HCEC 1CT (cell line): ENCODE measurements around the gene CD40.

Source experiments
- DNase-seq: peaks from one replicate; pipeline ENCODE4 v3.0.0-alpha.2; 2017

The CD40 gene

DNA sequence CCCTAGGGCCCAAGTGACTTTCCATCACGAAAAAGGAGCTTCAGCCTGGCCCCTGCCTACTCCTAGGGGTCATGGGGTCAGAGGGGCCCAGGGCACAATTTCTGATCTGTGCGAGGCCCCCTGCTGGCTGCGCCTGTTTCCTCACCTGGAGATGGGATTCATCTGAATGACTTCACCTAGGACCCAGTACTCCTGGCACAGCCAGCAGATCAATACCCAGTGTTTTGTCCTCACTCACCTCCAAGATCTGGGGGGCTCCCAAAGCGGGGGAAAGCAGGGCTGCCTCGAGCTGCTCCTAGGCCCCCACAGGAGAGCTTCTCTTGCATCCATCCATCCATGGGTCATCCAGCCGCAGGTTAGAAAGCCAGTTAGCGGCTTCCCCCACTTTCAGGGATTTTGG is 33.8 kb downstream of the CD40 start:
- DNase-seq, result no peak

DNA sequence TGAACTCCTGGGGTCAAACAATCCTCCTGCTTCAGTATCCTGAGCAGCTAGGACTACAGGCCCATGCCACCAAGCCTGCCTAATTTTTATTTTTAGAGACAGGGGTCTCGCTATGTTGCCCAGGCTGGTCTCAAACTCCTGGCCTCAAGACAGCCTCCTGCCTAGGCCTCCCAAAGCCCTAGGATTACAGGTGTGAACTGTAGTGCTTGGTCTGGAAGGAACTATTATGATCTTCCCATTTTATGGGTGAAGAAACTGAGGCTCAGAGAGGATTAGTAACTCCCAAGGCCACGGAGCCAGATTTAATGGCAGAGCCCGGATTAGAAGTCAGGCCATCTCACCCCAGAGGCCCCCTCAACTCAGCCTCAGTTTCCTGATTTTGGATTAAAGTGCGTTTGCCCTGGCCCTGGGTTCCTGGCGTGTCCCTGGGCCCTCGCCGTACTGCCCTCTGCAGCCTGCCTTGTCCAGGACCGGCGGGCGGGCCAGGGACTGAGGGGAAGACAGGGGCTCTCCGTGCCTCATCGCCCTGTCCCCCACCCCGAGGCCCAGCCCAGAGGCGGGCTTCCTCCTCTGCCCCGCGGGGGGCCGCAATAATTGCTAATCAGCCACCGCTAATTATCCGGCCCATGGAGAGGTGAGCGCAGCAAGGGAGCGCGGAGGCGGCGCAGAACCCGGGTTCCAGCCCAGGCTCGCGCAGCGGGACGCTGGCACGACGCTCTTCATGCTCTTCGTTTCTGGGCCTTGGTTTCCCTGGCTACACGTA is 34.9 kb downstream of the CD40 start:
- DNase-seq, result no peak

DNA sequence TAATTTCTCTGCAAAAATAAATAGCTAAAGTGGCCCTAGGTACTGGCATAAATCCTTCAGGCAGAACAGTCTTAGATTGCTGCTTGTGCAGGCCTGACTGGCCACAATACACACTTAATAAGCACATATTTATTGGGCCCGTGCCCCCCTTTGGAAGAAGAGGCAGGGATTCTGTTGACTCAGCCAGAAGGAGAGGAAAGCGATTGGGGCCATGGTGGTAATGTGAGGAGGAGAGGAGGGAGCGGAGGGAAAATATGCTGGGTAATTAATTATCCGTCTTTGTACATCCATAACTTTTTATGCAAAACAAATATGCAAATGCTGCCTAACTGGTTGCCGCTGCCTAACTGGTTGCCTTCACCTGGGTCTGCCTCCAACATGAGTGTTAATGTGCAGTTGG is 36.2 kb downstream of the CD40 start:
- DNase-seq, result no peak

DNA sequence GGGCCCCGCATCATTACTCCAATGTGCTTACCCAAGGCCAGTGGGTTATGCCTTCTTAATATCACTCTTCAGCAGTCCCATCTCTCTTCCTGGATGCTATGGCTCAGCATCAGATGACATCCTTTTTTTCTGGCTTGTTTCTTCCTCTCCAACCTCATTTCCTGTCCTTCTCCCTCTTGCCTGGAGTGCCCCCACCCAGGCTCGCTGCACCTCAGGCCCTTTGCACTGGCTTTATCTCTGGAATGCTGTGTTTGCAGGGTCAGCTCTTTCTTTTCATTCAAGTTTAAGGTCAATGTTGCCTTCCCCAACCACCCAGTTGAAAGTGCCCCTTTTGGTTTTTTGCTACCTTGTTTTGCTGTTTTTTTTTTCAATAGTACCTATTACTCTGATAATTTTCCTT is 36.7 kb downstream of the CD40 start:
- DNase-seq, result no peak

DNA sequence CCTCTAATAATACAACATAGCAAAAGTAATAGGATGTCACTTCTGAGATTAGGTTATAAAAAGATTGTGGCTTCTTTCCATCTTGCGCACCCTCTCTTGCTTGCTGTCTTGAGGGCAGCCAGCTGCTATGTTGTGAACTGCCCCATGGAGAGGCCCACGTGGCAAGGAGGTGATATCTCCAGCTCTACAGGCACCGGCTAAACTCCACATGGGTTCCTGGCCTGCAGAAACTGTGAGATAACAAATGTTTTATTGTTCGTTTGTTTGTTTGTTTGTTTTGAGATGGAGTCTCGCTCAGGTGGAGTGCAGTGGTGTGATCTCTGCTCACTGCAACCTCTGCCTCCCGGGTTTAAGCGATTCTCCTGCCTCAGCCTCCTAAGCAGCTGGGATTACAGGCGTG is 38.0 kb downstream of the CD40 start:
- no peak for DNase-seq

DNA sequence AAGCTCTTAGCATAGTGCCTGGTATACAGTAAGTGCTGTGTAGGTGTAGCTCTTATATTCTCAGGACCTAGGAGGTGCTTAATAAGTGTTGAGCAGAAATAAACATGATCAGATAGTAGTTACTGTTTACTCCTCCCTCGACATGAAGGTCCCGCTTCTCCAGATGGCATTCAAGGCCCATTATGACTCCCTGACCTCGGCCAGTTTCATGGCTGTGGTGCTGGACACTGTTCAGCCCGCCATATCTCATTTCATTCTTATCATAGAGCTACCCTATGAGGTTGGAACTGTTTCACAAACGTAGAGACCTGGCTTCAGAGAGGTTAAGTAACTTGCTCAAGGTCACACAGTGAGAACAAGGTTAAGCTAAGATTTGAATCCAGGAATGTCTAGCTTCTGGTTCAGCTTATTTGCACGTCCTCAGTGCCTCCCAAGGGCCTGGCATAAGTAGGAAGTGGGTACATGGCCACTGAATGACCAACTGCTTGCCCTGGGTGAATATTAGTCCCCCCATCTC is 39.0 kb downstream of the CD40 start:
- DNase-seq, result no peak

DNA sequence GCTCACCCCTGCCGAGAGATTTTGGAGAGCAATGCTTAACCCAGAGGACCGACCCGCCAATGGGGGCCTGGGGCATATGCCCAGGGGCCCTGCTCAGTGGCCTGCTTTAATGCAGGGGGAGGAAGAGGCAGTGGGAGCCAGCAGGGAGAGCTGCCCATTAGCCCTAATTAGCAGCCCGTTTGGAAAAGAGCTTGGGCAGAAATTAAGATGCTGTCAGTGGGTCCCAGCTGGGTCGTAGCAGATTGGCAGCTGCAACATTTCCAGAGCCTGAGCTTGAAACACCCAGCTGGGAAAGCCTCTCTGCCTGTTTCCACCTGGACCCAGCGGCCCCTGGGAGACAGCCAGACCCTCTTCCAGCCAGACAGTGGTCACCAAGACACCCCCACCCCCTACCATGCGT is 39.5 kb downstream of the CD40 start:
- DNase-seq, result no peak

DNA sequence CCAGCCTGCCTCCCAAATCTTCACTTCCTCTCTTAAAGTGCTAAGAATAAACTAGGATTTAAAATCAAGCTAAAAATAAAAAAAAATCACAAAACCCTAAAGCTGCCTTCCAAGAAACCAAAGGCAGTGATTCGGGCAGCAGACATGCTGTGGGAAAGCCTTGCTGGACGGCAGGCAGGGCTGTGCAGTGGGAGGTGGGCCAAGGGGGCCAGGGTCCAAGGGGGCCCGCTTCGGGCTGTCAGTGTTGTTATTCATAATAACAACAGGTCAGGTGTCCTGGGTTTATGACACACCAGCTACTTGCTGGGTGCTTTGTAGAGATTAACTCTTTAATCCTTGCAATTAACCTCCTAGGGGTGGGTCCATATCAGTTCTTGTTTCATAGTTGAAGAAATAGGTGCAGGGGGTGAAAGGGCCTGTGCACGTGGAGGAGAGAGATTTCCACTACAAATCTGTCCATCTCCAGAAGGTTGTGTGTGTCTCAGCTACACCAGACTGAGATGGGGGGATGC is 40.4 kb downstream of the CD40 start:
- DNase-seq, result no peak

DNA sequence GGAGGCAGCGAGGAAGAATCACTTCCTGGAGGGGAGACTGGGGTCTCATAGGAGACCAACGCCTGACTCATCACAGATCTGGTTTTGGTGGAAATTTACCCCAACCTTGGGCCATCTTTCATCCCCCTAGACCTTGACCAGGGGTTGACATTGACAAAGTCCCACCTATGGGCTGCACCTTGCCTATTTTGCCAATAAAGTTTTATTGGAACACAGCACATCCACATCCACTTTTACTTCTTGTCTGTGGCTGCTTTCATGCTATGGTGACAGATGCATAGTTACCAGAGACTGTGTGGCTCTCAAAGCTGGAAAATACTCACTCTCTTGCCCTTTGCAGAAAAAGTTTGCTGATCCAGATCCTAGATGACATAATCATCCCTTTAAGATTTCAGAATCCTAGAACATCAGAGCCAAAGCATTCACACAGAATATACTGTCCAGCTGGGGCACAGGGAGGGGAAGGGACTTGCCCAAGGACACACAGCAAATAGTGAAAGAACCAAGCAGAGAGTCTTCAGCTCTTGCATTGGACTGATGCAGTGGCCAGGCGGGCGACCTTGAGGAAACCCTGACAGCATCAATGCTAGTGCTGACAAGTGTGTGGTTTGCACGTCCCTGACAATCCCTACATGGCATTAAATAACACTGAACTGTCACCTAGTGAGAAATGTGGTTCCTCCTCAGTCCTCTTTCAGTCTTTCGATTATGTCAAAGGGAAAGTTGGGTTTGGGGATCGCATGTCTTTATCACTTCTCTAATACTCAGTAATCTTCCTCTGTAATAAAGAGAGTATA is 41.2 kb downstream of the CD40 start:
- no peak for DNase-seq

DNA sequence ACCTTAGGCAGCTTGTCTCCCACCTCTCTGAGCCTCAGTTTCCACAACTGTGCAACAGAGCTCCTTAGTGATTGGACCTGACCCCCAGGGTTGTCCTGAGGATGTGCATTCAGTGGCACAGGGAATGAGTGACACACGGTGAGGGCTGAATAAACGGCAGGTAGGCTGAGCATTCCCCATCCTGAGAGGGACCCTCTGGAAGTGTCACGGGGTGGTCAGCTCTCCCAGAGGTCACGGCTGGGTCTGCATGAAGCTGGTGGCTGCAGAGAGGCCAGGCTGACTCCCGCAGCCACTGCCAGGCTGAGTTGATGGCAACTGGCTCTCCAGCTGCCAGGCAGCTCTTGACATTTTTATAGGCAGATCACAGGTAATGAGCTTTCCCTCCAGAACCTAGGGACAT is 42.5 kb downstream of the CD40 start:
- DNase-seq, result no peak

DNA sequence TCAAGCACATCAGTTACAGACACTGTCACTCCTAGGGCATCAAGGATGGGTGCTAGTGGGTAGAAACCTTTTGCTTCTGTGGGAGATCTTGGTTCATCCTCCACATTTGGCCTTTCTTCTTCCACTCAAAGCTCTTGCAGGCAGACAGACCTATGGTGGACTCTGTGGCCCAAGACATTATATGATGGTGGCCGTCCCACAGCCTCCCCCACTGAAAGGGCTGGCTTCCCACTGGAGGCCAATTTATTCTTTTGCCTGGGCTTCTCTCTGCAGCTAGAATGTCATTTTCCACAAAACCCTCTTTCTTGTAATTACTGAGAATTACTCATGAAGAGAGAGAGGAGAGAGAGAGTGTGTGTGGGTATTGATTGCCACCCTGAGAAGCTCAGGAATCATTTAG is 43.8 kb downstream of the CD40 start:
- DNase-seq, result no peak

DNA sequence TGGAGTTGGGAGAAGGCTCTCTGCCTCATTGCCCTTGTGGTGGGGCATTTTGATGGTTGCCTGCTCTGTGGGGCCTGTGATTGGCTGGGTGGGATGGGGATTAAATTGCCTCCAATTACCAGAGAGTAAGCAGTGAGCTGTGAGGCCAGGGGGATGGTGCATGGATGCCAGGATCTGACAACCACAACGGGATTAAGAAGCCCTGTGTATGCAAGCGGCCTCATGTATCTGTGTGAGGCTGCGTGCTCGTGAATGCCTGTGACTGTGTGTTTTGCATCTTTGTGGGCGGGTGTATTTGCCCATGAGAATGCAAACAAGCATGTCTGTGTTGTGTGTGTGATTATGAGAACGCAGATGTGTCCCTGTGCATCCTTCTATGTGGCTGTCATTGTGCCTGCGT is 46.1 kb downstream of the CD40 start:
- DNase-seq, result no peak

DNA sequence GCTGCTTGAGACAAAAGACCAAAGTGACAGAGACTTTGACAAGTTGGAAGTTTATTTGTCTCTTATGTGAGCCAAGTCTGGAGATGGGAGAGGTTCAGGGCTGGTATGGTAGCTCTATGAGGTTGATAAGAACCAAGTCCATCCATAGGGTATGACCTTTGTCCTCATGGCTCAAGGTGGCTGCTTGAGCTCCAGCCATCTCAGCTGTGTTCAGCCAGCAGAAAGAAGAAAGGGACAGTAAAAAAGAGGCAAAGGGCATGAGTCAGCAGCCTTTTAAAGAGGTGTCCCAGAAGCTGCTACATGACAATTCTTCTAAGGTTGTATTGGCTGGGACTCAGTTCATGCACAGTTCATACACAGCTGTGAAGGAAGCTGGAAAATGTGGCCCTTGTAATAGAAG is 49.0 kb downstream of the CD40 start:
- DNase-seq, result no peak

DNA sequence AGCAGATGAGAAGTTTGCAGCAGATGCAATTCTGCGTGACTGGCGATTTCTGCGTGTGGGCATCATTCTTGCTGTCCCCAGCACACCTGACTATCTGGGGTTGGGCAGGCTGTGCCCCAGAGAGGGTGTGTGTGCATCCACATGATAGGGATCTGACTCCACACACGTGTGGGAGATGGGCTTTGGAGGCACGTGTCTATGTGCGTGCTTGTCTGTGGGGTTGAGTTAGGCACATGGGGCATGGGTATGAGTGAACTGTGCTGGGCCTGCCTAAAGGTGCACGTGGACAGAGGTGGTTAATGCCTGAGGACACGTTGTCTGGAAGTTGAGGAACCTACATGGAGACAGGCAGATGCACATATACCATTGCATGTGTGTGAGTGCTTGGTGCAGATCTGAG is 50.3 kb downstream of the CD40 start:
- no peak for DNase-seq

DNA sequence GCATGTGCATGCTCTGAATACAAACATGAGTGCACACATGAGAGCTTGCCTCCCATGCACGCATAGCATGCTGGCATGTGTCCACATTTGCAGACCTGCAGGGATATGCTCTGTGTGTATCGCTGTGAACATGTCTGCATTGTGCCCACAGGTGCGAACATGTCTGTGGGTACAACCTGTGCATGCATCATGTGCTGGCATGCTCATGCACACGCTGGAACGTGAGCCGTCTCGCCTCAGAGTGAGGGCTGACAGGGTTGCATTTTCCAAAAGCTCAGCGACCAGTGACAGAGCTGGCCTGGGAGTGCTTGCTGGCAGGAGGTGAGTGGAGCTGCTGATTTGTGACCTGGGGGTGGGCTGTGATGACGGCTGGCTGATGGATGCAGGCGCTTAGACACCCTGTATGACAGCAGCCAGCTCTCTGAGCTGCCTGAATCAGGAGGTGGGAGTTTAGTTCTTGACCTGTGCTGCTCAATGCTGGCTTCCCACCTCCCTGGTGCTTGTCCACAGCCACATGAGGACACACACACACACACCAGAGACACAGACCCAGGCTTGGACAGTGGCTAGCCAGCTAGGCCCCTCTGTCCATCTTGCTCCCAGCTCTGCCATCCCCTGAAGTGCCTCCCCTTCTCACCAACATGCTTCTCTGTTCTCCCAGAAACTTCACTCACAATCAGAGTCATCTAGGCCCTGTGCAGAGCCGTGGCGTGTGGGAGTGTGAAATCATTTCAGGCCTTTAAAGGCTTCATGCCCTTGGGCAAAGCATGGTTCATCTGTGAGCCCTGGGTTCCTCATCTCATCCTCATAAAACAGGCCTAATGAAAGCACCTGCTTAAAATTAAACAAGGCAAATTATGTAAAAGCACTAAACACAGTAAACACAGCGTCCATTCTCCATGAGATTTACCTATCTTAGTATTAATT is 51.4 kb downstream of the CD40 start:
- no peak for DNase-seq

DNA sequence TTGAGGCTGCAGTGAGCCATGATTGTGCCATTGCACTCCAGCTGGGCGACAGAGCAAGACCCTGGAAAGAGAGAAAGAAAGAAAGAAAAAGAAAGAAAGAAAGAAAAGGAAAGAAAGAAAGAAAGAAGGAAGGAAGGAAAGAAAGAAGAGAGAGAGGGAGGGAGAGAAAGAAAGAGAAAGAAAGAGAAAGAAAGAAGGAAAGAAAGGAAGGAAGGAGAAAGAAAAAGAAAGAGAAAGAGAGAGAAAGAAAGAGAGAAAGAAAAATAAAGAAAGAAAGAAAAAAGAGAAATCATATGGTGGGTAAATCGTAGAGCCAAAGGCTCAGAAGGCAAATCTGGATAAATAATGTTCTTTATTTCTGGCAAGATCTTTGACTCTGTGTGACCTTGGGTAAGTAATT is 53.4 kb downstream of the CD40 start:
- DNase-seq, result no peak

DNA sequence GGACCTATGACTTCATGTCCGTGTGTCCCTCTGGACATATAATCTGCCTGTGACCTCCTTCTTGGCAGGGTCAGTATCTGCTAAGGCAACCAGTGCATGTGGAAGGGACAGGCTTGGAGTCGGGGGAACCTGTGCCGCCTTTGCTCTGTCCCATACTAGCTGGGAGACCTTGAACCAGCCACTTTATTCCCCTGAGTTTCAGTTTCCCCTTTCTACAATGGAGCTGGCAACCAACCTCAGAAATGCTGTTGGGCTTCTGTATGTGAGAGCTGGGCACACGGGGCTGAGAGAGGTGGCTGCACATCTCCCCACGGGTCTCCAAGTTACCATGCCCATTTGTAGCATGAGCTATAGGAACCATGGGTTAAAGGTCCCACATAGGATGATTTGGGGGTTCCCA is 53.8 kb downstream of the CD40 start:
- DNase-seq, result no peak

DNA sequence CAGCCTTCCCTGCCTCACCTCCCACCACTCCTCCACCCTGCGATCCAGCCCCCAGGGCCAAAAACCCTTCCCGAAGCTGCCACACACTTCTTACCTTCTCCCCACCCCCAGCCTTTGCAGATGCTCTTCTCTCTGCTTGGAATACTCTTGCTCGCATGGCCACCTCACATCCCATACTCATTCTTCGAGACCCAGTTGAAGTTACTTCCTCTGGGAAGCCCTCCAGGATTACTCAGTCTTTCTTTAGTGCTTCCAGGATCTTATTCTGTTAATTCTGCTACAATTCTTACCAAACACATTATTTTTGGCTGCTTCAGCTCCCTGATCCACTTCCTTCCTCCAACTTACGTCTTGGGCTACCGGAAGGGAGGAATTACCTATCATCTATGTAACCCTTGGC is 54.3 kb downstream of the CD40 start:
- no peak for DNase-seq

DNA sequence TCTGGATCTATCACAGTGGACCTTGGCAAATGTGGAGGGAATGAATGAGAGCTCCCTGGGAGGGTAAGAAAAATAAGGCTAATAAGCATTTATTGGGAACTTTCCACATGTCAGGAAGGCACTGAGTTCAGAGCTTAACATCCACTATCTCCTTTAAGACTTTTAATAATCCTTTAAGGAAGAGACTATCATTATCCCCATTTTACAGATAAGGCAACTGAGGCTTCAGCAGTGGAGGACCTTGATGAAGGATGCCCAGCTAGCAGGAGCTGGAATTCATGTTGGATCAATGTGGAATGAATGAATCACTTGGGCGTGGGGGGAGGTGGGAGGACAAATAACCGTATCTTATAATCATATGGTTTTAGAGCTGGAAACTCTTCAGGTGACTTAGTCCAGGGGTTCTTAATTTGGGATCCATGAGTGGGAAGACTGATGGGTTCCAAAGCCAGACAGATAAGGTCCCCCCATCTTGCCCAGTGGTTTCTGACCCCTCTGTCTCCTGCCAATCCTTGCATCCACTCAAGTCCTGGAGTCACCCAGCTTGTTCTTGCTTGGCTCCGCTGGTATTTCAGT is 54.9 kb downstream of the CD40 start:
- no peak for DNase-seq

DNA sequence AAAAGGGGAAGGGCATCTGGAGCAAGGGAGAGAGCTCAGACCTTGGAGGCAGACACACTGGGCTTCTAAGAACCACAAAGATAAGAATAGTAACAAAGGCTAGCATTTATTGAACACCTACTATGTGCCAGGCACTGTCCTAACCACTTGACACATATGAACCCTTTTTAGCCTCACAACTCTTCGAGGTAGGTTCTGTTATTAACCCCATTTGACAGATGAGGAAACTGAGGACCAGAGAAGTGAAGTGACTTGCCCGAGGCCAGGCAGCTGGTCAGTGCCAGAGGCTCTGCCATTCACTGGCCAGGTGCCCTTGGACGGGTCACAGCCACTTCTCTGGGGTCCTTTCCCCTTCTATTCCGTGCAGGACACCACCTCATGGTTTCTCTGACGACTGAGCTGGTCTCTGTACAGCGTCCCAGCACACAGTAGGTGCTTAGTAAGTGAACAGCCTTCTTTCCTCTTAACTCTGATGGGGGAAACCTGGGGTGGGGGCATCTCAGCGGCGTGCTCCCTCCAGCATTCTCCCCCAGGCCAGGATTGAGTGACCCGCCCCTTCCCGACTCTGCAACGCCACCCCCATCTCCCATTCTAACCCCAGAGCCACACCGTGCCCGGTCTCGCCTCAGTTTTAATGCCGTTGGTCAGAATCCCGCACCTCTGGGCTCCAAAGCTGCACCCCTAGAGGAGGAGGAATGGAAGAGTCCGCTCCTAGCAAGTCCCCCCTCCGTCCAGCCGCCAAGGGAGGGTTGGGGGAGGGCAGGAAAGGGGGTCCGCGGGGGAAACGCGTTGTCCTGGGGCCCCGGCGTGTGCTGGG is 55.7 kb downstream of the CD40 start:
- DNase-seq, result no peak

DNA sequence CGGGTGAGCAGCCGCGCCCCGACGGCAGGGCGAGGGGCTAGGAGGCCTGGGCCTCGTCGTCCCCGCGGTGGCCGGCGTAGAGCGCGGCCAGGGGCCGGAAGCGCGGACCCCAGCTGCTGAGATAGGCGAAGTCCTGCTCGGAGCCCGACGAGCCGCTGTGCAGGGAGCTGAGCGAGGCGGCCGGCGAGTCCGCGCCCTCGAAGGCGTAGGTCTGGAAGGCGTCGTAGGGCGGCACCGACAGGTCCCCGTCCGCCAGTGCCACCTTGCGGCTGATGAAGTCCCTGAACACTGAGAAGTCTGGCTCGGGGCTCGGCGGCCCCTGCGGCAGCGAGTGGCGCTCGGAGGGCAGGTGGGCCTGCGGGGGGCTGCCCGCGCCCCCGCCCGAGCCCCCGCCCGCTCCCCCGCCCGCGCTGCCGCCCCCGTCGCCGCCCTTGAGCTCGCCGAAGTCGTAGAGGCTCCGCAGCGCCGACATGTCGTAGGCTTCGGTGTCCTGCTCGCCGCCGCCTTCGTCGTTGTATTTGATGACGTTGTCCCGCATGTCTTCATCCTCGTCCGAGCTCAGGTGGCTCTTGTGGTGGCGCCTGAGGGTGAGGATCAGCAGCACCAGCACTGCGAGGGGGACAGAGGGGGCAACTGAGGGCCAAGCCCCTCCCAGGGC is 56.5 kb downstream of the CD40 start:
- DNase-seq, result no peak
